Thyroid gland (tissue), 4 donors: ENCODE data around the gene SERHL2.

Source experiments
- POLR2A ChIP-seq, 2 donors: fragments of 450-650 bp; IDR thresholded peaks; one replicate each; pipeline ENCODE4 v1.6.1; 2017; ENCODE audit warnings: antibody characterized with exemption in 2 of 2, mild to moderate bottlenecking in 2 of 2, moderate library complexity in 1 of 2
- TF ChIP-seq, protein P1 (sequence below), 6 experiments: fragments of 200-600 bp in 3 of 6; fragments of 450-650 bp in 3 of 6; sonication (generic) in 3 of 6; IDR thresholded peaks; one replicate each; pipeline ENCODE4 v1.5.1; 2016 to 2019; ENCODE audit warnings: antibody characterized with exemption in 6 of 6, mild to moderate bottlenecking in 2 of 6, inconsistent platforms in 1 of 6, moderate library complexity in 1 of 6

DNA sequence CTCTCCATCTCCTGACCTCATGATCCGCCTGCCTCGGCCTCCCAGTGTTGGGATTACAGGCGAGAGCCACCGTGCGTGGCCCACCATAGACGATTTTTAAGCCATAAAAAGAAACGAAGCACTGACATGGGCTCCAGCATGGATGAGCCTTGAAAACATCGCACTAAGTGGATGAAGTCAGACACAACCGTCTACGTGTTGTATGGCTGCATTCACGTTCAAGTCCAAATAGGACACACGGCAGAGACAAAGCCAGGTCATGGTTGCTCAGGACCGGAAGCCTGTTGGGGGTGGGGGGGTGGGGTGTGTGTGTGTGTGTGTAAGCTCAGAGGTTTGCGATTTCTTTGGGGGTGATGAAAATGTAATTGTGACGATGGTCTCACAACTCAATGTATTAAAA is 44.2 kb upstream of the SERHL2 start:
- TF ChIP-seq, protein P1, sequence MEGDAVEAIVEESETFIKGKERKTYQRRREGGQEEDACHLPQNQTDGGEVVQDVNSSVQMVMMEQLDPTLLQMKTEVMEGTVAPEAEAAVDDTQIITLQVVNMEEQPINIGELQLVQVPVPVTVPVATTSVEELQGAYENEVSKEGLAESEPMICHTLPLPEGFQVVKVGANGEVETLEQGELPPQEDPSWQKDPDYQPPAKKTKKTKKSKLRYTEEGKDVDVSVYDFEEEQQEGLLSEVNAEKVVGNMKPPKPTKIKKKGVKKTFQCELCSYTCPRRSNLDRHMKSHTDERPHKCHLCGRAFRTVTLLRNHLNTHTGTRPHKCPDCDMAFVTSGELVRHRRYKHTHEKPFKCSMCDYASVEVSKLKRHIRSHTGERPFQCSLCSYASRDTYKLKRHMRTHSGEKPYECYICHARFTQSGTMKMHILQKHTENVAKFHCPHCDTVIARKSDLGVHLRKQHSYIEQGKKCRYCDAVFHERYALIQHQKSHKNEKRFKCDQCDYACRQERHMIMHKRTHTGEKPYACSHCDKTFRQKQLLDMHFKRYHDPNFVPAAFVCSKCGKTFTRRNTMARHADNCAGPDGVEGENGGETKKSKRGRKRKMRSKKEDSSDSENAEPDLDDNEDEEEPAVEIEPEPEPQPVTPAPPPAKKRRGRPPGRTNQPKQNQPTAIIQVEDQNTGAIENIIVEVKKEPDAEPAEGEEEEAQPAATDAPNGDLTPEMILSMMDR (IDR thresholded peaks at IDR 0.05), result no peak
- no peak for TF ChIP-seq POLR2A (IDR thresholded peaks at IDR 0.05)
